ENCODE results near the gene C2CD4C.
"Not testable (repeated sequence)": the region's sequence is repeated elsewhere in the genome, so short reads cannot be mapped to it uniquely, and the experiment has no call there.

C2CD4C gene

DNA sequence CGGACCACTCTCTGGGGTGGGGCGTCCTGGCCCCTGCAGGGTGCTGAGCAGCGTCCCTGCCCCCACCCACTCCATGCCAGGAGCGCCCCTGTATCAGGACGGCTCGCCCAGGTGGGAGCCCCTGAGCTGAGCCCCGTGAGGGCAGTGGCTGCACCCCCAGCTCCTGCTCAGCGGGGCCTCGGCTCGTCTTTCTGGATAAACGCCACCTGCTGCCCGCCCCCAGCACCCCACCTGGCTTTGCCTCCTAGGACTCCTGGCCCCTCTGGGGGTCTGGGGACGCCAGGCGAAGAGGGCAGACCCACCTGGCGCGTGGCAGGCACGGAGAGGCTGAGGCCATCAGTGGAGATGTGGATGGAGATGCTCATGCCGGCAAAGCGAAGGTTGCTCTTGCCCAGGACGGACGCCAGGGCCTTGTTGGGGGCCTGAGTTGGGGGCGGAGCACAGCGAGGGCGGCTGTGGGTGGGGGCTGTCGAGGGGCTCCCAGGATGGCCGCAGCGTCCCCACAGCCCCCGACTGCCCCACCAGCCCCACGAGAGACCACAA, 29.5 kb upstream of the C2CD4C start:
- DNase-seq = no peak

DNA sequence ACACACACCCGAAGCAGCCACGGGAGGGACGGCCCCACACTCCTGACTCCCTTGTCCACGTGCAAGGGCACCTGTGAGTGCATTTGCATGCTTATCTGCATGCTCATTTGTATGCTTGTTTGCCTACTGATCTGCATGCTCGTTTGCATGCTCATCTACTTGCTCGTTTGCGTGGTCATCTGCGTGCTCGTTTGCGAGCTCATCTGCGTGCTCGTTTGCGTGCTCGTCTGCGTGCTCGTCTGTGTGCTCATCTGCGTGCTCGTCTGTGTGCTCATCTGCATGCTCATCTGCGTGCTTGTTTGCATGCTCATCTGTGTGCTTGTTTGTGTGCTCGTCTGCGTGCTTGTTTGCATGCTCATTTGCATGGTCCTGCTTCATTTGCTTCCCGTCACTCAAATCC, 28.1 kb upstream of the C2CD4C start:
- DNase-seq = no peak

DNA sequence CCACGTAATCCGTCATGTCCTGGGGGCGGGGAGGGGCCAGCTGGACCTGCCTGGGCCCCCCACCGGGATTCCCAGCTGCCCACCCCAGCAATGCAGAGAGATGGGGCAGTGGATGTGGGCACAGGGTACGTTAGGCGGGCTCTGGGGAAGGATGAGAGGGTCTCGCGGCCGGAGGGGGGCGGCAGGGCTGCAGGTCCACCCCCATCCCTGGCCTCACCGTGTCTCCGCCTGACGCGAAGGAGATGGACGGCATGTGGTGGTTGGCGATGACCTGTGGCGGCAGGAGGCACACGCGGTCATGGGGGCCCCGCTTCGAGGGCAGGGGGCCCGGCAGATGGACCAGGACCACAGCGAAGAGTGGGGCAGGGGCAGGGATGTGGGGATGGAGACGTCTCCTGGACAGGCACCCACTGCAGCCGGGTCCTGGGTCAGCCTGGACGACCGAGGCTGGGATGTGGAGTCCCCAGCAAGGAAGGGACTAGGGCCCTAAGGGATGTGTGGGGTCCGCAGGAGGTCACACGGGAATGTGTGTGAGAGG, 27.5 kb upstream of the C2CD4C start:
- no peak for DNase-seq

DNA sequence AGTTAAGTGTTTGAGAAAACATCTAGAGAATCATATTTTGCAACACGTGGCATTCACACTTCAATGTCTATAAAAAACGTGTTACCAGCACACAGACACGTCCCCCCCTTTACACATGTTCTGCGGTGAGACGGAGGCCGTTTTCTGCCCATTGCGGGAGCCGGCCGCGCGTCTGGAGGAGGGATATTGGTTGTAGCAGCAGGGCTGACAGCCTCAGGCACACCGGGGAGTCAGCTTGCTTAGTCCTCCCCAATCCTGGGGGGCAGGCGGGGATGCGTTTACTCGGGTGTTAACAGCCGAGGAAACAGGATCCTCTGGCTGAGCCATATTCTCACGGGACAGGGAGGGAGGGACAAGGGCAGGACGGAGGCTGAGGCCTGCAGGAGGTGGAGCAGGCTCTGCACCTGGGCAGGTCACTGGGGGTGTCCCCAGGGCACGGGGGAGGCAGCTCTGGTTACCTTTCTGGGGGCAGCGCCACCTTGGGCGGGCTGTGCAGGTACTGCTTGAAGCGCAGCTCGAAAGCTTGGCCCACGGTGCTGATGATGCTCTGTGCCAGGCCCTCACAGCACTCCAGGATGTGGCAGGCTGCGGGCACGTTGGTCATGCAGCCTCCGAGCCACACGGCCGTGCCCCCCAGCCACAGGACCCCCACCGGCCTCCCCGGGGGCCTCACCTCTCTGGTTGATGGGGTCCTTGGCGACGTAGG, 26.9 kb upstream of the C2CD4C start:
- DNase-seq = no peak

DNA sequence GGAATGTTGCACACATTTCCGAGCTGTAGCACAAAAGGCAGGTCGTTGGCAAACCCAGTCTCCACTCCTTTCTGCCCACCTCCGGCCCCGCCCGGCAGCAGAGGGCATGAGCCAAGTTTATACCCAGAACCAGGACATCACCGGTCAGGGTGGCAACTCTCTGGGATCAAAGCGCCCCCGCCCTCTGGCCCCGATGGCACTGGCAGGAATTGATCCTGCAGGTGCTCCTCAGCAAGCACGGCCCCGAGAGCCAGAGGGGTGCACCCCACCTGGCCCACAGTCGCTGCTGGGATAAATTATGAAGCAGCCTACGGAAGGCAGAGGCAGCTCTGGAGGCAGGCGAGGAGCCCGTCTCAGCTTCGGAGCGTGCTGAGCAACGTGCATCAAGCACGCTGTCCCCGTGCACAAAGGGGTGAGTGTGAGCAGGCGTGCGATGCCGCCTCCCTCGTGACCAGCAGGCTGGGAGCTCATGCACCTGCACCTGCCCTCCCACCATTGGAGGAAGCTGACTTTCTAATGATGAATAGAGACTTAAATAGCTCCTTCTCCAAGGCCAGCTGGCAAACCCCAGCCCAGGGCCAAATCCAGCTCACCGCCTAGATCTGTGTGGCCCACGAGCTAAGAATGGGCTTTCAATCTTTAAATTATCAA, 26.2 kb upstream of the C2CD4C start:
- DNase-seq = no peak

DNA sequence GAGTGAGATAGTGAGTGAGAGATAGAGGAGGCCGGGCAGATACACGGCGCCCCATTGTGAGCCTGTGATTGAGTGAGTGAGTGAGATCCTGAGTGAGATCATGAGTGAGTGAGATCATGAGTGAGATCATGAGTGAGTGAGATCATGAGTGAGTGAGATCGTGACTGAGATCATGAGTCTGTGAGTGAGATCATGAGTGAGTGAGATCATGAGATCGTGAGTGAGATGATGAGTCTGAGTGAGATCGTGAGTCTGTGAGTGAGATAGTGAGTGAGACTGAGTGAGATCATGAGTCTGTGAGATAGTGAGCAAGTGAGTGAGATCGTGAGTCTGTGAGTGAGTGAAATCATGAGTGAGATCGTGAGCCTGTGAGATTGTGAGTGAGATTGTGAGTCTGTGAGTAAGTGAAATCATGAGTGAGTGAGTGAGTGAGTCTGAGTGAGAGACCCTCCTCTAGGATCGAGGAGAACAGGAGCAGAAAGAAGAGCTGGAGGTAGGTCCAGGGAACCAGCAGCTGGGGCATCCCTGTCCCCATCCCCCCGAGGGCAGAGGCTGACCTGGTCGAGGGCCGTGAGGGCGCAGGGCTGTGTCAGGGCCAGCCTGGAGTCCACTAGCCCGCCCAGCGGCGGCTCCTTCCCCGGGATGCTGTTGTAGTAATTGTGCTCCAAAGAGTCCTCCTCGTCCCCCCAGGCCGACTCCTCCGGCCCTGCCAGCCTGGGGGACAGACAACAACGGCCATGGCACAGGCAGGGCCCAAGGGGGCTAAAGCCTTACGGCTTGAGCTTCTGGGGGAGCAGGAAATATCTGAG, 25.4 kb upstream of the C2CD4C start:
- DNase-seq = no peak

DNA sequence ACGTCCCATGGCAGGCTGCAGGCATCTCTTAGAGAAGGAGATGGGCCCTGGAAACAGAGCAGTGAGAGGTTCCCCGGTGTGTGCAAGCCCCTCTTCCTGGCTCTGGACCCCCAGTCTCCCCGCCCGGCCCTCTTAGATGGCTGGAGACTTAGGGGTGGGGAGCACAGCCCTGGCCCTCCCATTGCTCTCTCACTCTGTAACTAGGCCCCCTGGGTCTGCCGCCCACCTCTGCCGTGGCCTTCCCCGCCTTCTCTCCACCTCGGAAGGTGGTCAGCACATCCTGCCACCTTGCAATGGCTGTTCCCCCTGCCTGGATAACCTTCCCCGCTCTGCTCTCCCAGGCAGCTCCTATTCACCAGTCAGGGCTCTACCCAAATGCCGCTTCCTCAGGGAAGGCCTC, 21.8 kb upstream of the C2CD4C start:
- no peak for DNase-seq

DNA sequence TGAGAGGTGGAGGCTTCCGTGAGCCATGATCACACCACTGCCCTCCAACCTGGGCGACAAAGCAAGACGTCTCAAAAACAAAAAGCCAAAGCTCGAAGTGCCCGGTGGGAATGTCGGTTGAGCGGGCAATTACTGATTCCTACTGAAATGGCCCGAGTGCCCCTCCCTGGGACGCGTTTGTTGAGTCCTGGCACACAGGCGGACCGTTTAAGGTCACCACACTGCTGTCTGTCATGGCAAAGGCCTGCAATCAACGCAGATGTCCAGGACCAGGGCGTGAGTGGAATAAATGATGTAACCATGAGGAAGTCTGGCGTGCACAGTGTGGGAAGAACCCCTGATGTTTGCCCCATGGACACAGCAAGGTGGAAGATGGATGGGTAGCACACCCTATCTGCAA, 19.2 kb upstream of the C2CD4C start:
- no peak for DNase-seq

DNA sequence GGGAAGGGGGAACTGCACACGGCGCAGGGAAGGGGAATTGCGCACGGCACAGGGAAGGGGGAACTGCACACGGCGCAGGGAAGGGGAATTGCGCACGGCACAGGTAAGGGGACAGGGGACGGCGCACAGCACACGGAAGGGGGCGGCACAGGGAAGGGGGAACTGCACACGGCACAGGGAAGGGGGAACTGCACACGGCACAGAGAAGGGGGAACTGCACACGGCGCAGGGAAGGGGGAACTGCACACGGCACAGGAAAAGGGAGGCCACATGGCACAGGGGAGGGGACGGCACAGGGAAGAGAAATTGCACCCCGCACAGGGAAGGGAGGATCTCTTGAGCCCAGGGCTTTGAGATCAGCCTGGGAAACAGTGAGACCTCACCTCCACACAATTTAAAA, 18.7 kb upstream of the C2CD4C start:
- not testable (repeated sequence) for DNase-seq

DNA sequence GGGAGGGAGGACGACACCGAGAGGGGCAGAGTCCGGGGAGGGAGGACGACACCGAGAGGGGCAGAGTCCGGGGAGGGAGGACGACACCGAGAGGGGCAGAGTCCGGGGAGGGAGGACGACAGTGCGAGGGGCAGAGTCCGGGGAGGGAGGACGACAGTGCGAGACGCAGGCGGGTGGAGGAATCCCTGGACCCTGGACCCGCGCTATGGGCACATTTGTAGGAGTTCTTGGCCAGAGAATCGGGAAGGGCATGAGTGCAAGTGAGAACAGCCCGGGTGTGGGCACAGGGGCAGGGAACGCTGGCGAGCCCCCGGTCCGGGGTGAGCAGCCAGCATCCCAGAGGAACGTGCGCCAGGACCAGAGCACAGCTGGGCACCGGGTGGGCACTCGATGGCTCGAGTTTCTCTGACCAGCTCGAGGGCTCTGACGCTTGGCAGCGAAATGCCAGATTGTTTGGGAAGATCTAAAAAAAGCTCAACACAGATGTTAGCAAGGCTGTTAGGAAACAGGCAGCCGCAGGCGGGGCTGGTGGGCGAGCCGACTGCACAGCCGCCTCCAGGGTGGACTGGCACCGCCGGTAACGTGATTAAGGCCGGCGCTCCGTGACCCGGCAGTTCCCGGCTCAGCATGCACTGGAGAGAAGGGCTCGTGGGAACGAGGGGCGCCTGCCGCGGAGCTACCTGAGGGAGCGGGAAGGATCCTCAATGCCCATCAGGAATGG, 17.9 kb upstream of the C2CD4C start:
- peak; percentile 8 for DNase-seq

DNA sequence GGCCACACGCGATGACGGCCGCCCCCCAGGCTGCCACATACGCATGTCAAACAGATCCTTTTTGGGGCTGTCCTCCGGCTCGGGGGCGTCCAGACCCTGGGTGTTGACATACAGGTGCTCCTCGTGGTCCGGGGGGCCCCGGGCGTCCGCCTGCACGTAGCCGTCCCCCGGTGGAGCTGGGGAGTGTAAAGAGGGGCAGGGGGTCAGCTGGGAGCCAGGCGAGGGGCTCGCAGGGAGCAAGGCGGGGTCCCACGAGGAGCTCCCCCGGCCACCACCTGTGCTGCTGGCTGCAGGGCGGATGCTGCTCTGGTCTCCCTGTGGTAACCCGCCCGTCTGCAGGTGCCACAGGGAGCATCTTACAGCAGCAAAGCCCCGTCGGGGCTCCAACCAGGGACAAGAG, 16.1 kb upstream of the C2CD4C start:
- no peak for DNase-seq

DNA sequence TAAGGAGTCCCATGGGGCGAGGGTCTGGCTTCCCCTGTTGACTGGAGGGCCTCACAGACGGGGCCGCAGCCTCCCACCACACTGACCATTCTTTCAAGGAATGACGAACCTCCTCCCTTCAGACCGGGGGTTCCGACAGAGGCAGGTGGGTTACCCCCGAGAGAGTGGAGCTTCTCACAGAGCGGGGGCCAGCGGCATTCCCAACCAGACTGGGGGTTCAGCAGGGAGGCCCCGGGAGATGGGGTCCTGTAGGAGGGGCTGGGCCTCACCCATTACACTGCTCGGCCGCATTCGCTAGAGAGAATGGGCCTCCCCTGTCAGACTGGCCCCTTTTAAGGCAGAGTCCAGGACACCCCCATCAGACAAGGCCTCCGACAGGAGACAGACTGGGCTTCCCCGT, 15.6 kb upstream of the C2CD4C start:
- no peak for DNase-seq

DNA sequence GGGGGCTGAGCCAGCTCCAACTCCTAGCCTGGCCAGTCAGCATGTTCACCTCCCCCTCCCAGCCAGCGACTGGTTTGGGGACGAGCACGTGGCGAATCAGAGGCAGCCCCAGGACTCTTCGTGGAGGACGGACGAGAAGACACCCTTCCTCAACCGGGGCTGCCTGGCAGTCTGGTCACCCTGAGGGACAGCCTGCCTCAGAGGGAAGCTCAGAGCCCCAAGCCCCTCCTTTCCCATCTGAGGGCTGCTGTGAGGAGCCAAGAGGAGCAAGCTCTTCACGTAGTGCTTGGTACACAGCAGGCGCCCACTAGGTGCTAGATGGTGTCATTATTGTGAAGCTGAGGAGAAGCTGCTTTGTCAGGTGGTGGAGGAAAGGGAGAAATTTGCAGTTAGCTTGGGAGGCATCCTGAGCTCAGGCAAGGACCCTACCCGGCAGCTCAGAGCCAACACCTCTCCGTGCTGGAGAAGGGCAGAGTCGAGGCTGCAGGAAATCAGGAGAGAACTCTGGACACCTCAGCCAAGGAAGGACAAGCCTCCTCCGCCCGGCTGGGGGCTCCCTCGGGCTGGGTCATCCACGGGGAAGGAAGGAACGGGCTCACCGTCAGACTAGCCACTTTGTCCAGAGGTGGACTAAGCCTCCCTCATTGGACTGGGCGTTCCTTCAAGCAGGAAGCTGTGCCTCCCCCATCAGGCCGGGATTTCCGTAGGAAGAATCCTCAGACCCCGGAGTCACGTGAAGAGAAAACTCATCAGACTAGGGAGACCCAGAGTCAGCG, 14.9 kb upstream of the C2CD4C start:
- no peak for DNase-seq

DNA sequence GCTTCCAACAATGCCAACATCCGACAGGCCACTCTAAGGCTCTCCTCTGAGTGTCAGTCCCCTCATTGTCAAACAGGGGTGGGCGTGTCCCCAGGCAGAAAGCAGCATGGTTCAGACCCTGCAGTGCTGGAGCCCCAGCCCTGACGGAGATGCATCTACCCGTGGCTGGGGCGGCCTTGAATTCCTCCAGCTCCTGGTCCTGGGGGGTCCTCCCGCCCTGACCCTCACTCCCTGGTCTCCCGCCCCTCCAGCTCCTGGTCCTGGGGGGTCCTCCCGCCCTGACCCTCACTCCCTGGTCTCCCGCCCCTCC, 13.9 kb upstream of the C2CD4C start:
- DNase-seq = not testable (repeated sequence)

DNA sequence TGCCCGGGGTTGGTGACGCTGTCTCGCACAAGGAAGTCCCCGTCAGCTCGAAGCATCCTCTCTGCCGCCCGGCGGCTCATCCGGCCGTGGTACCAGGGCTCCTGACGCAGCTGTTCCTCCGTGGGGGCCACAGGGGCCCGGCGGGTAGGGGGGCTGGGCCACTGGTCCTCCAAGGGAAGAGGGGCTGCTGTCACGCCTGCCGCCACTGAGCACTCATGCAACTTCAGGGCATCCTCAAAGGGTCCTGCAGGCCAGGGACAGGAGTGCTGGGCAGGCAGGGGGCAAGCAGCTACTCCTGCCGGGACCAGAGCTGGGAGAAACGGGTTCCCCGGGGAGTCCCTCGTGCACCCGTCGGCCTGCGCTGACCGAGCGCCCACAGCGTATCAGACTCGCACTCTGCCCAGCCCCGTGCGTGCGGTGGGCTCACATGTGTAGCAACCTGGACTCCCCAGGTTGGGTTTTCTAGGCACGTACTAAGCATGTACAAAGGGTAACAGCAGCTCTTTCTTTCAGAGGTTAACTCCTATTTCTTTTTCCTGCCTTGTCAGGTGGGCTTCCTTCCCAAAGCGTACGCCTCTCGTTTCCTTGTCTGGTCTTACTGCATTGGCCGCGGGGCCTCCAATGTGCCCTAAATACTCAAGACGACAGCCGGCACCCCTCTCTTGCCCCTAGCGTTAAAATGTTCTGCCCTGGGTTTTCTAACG, 13.4 kb upstream of the C2CD4C start:
- no peak for DNase-seq

DNA sequence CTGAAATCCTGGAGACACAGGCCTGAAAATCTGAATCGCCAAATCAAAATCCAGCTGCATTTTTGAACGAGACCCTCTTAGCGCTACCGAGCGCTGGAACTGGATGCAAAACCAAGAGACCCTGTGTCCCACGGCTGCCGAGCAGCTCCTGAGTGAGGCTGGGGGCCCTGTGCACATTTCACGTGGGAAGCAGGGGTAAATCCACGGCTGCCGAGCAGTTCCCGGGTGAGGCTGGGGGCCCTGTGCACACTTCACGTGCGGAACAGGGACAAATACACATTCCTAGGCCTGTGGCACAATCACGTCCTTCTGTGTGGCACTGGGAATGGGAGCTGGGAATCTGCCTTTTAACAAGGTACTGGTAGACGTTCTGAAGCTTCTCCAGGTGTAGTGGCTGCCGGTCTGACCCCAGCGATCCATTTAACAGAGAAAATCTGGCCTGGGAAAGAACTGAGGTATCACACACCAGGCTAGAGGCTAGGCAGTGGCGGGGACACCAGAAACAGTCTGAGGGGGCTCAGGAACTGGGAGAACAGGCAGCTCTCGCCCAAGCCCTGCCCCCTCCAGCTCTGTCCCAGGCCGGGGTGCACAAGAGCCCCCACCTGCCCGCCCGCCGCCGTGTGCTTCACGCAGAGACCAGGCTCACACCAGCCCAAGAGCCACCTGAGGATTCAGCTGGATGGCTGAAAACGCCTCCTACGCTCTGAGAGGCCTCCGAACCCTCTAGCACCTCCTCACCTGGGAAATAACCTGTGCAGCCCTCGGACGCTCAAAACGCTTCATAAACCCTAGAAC, 11.0 kb upstream of the C2CD4C start:
- DNase-seq = no peak

DNA sequence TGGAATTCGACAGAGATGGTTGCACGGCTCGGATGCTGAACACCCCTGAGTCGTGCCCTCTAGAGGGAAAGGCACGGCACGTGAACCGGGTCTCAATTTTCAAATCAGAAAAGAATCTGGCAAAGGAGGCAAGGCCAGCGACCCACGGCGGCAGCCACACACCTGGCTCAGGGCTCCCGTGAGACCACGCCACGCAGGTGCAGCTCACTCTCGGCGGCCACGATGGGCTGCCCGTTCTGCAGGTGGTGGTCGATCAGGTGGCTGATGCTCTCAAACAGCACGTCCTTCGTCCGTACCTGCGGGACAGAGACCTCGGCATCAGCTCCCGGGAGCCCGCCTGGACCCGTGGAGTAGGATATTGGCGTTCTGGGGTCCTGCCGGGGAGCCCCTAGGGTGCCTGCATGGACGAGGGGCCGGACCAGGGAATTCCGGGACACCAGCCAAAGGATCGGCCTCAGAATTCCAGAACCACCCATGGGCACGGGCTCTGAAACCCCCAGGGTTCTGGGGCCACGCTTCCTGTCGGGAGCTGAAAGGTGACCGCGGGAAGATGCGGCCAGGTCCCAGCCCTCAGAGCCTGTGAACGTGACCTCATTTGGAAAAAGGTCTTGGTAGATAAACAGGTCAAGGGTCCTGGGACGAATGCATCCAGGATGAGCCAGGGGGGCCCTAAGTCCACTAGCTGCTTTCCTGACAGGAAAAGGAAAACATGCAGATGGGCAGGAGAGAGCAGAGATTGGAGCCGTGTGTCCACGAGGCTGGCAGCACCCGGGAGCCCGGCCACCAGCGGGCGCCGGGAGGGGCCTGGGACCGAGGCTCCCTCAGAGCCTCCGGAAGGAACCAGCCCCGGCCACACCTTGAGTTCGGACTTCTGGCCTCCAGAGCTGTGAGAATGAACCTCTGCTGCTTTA, 10.1 kb upstream of the C2CD4C start:
- no peak for DNase-seq

DNA sequence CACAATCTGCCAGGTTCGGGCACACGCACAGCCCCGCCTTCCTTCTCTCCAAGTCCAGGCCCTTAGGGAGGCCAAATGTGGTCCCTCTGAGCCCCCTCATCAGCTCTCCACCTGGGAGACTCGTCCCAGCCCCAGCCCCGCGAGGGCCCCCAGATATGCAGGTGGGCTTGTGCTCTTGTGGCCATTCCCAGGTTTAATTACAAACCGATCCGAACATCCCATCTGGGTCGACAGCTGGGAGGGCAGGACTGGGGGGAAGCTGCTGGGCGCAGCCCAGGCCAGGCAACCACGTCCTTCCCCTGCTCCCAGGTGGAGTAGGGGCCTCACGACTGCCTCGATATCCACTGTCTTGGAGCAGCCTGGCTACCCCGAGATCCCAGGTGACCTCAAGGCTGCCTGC, 7.5 kb upstream of the C2CD4C start:
- no peak for DNase-seq

DNA sequence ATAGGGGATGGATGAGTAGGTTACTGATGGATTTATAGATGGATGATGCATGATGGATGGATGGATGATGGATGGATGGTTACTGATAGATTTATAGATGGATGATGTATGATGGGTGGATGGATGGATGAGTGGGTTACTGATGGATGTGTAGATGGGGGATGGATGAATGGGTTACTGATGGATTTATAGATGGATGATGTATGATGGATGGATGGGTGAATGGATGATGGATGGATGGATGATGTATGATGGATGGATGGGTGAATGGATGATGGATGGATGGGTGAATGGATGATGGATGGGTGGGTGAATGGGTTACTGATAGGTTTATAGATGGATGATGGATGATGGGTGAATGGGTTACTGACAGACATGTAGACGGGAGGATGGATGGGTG, 6.3 kb upstream of the C2CD4C start:
- no peak for DNase-seq

Data from NCI-H1694 (cell line).